ENCODE data around the gene LSM10.

Gene LSM10

GRCh38 chr1:36358514-36359084, 39.1 kb downstream of the LSM10 start:
- H3K4me2 ChIP-seq (ENCODE audit: low read length): no peak overlapping the region
- H3K36me3 ChIP-seq (ENCODE audit: control insufficient read depth, low read length): peaks cover 88% of the 10 kb centered on the region
- H3K9me2 ChIP-seq (replicated peaks; ENCODE audit: control insufficient read depth, low read length): no peaks in the 10 kb centered on the region
- H3K4me3 ChIP-seq (ENCODE audit: low read length): no peak overlapping the region
- H3K4me1 ChIP-seq (ENCODE audit: control insufficient read depth, low read length): peaks cover 20% of the 10 kb centered on the region
- H3F3A ChIP-seq (ENCODE audit: control insufficient read depth, insufficient read depth): no peaks in the 10 kb centered on the region
- H3K27me3 ChIP-seq (ENCODE audit: control insufficient read depth, low read length): no peaks in the 10 kb centered on the region
- H3K27ac ChIP-seq (ENCODE audit: low read depth, low read length): no peak overlapping the region
- H3K79me2 ChIP-seq (ENCODE audit: control insufficient read depth, low read length): peaks cover 38% of the 10 kb centered on the region
- TF ChIP-seq CTCF (IDR thresholded peaks at IDR 0.05; ENCODE audit: low read depth, low read length, poor library complexity, severe bottlenecking): no peak
- no peak for TF ChIP-seq EZH2phosphoT487 (IDR thresholded peaks at IDR 0.05; ENCODE audit: borderline replicate concordance, low read length)
- H3K9me3 ChIP-seq (ENCODE audit: control insufficient read depth, insufficient read depth, low read length): no peaks in the 10 kb centered on the region
- H4K20me1 ChIP-seq (ENCODE audit: control insufficient read depth, insufficient read depth, low read depth, low read length): 0 out of 2 replicates have a peak, but pooled peaks cover 6% of the 10 kb centered on the region

GRCh38 chr1:36355811-36356210, 41.9 kb downstream of the LSM10 start:
- peaks cover 14% of the 10 kb centered on the region for H3K4me1 ChIP-seq (ENCODE audit: control insufficient read depth, low read length)
- H3K4me3 ChIP-seq (ENCODE audit: low read length): no peak overlapping the region
- no peaks in the 10 kb centered on the region for H3K9me2 ChIP-seq (replicated peaks; ENCODE audit: control insufficient read depth, low read length)
- 0 out of 2 replicates have a peak, but pooled peaks cover 6% of the 10 kb centered on the region for H4K20me1 ChIP-seq (ENCODE audit: control insufficient read depth, insufficient read depth, low read depth, low read length)
- H3K27ac ChIP-seq (ENCODE audit: low read depth, low read length): no peak overlapping the region
- H3K9me3 ChIP-seq (ENCODE audit: control insufficient read depth, insufficient read depth, low read length): no peaks in the 10 kb centered on the region
- TF ChIP-seq CTCF (IDR thresholded peaks at IDR 0.05; ENCODE audit: low read depth, low read length, poor library complexity, severe bottlenecking) (no peak), EZH2phosphoT487 (IDR thresholded peaks at IDR 0.05; ENCODE audit: borderline replicate concordance, low read length) (no peak)
- no peaks in the 10 kb centered on the region for H3F3A ChIP-seq (ENCODE audit: control insufficient read depth, insufficient read depth)
- H3K4me2 ChIP-seq (ENCODE audit: low read length): no peak overlapping the region
- H3K36me3 ChIP-seq (ENCODE audit: control insufficient read depth, low read length): peaks cover 91% of the 10 kb centered on the region
- no peaks in the 10 kb centered on the region for H3K27me3 ChIP-seq (ENCODE audit: control insufficient read depth, low read length)
- peaks cover 12% of the 10 kb centered on the region for H3K79me2 ChIP-seq (ENCODE audit: control insufficient read depth, low read length)

- Histone ChIP-seq H4K20me1 (ENCODE audit: control insufficient read depth, insufficient read depth, low read depth, low read length) (no peaks in the 10 kb centered on the region), H3K4me3 (ENCODE audit: low read length) (no peak overlapping the region), H3K27ac (ENCODE audit: low read depth, low read length) (no peak overlapping the region), H3K27me3 (ENCODE audit: control insufficient read depth, low read length) (no peaks in the 10 kb centered on the region), H3K36me3 (ENCODE audit: control insufficient read depth, low read length) (peaks cover 91% of the 10 kb centered on the region), H3K4me1 (ENCODE audit: control insufficient read depth, low read length) (peaks cover 2% of the 10 kb centered on the region), H3F3A (ENCODE audit: control insufficient read depth, insufficient read depth) (no peaks in the 10 kb centered on the region), H3K79me2 (ENCODE audit: control insufficient read depth, low read length) (peaks cover 3% of the 10 kb centered on the region), H3K9me3 (ENCODE audit: control insufficient read depth, insufficient read depth, low read length) (no peaks in the 10 kb centered on the region), H3K9me2 (replicated peaks; ENCODE audit: control insufficient read depth, low read length) (no peaks in the 10 kb centered on the region), H3K4me2 (ENCODE audit: low read length) (no peak overlapping the region)
- no peak for TF ChIP-seq EZH2phosphoT487 (IDR thresholded peaks at IDR 0.05; ENCODE audit: borderline replicate concordance, low read length)
- no peak for TF ChIP-seq CTCF (IDR thresholded peaks at IDR 0.05; ENCODE audit: low read depth, low read length, poor library complexity, severe bottlenecking)
These were observed 43.2 kb downstream of the LSM10 start for GRCh38 chr1:36354486-36354885.
